Nephron (organoid): ENCODE measurements around the gene RITA1.

ENCODE experiments used
- H3K27ac Mint-ChIP-seq, 3 experiments: 2 replicates each; pipeline ENCODE4 v1.8.0; 2020; ENCODE audit warnings: mixed read lengths in 3 of 3, mild to moderate bottlenecking in 2 of 3, moderate library complexity in 1 of 3
- H3K27me3 Mint-ChIP-seq: 2 replicates; pipeline ENCODE4 v1.8.0; 2021; ENCODE audit warnings: low read depth, mild to moderate bottlenecking, moderate library complexity, mixed read lengths
- H3K36me3 Mint-ChIP-seq: 2 replicates; pipeline ENCODE4 v1.8.0; 2020; ENCODE audit warnings: low read depth, mixed read lengths
- H3K4me1 Mint-ChIP-seq: 2 replicates; pipeline ENCODE4 v1.8.0; 2020; ENCODE audit warnings: mixed read lengths
- H3K4me3 Mint-ChIP-seq, 3 experiments: 2 replicates each; pipeline ENCODE4 v1.8.0; 2020; ENCODE audit warnings: mild to moderate bottlenecking in 3 of 3, mixed read lengths in 3 of 3, moderate library complexity in 2 of 3
- H3K9me3 Mint-ChIP-seq: 2 replicates; pipeline ENCODE4 v1.8.0; 2020; ENCODE audit warnings: mixed read lengths
- CTCF ChIP-seq, 3 experiments: fragments of 200-600 bp; sonication (generic); IDR thresholded peaks; one replicate each; pipeline ENCODE4 v1.5.0; 2021; ENCODE audit warnings: antibody characterized with exemption in 3 of 3; ENCODE audit not compliant: unreplicated experiment in 3 of 3

Gene RITA1

GRCh38 chr12:113186666-113187325, 1.3 kb downstream of the RITA1 start:
- Mint-ChIP-seq H3K9me3 (no peaks in the 10 kb centered on the region), H3K4me3 (peak overlapping the region; percentile 89 to 99 (median 95)), H3K36me3 (peaks cover 28% of the 10 kb centered on the region), H3K4me1 (peaks cover 12% of the 10 kb centered on the region), H3K27ac (peak overlapping the region; percentile 88 to 96 (median 90)), H3K27me3 (no peaks in the 10 kb centered on the region)
- TF ChIP-seq CTCF (IDR thresholded peaks at IDR 0.05; ENCODE audit: unreplicated experiment in 3 of 3), result no peak

GRCh38 chr12:113189361-113189760, 3.8 kb downstream of the RITA1 start:
- H3K27ac Mint-ChIP-seq, result peak overlapping the region in 1 of 3 experiments; percentile 19
- no peaks in the 10 kb centered on the region for H3K27me3 Mint-ChIP-seq
- H3K4me3 Mint-ChIP-seq, result no peak overlapping the region
- TF ChIP-seq CTCF (IDR thresholded peaks at IDR 0.05; ENCODE audit: unreplicated experiment in 3 of 3), result no peak
- peaks cover 21% of the 10 kb centered on the region for H3K4me1 Mint-ChIP-seq
- H3K9me3 Mint-ChIP-seq, result no peaks in the 10 kb centered on the region
- H3K36me3 Mint-ChIP-seq, result peaks cover 38% of the 10 kb centered on the region

GRCh38 chr12:113190761-113191160, 5.2 kb downstream of the RITA1 start:
- peak overlapping the region in 1 of 3 experiments; percentile 24 for H3K4me3 Mint-ChIP-seq
- peaks cover 38% of the 10 kb centered on the region for H3K36me3 Mint-ChIP-seq
- TF ChIP-seq CTCF (IDR thresholded peaks at IDR 0.05; ENCODE audit: unreplicated experiment in 3 of 3), result no peak
- H3K27me3 Mint-ChIP-seq, result no peaks in the 10 kb centered on the region
- no peaks in the 10 kb centered on the region for H3K9me3 Mint-ChIP-seq
- H3K27ac Mint-ChIP-seq, result peak overlapping the region in 1 of 3 experiments; percentile 14
- peaks cover 22% of the 10 kb centered on the region for H3K4me1 Mint-ChIP-seq

- H3K27me3 Mint-ChIP-seq, result no peaks in the 10 kb centered on the region
- no peak for TF ChIP-seq CTCF (IDR thresholded peaks at IDR 0.05; ENCODE audit: unreplicated experiment in 3 of 3)
These were observed 5.7 kb downstream of the RITA1 start for GRCh38 chr12:113191227-113191626.

GRCh38 chr12:113194971-113195391, 9.5 kb downstream of the RITA1 start:
- Mint-ChIP-seq H3K36me3 (peaks cover 26% of the 10 kb centered on the region), H3K27me3 (no peaks in the 10 kb centered on the region), H3K4me3 (no peak overlapping the region), H3K9me3 (no peaks in the 10 kb centered on the region), H3K27ac (peak overlapping the region in 1 of 3 experiments; percentile 79), H3K4me1 (peaks cover 16% of the 10 kb centered on the region)
- no peak for TF ChIP-seq CTCF (IDR thresholded peaks at IDR 0.05; ENCODE audit: unreplicated experiment in 3 of 3)

More at GRCh38 chr12:113191227-113191626, 5.7 kb downstream of the RITA1 start:
- Mint-ChIP-seq H3K27ac (no peak overlapping the region), H3K36me3 (peaks cover 38% of the 10 kb centered on the region), H3K9me3 (no peaks in the 10 kb centered on the region), H3K4me1 (peaks cover 21% of the 10 kb centered on the region), H3K4me3 (no peak overlapping the region)

GRCh38 chr12:113195598-113195997, 10.1 kb downstream of the RITA1 start:
- H3K4me1 Mint-ChIP-seq, result peaks cover 16% of the 10 kb centered on the region
- peaks cover 24% of the 10 kb centered on the region for H3K36me3 Mint-ChIP-seq
- H3K4me3 Mint-ChIP-seq, result peak overlapping the region in 1 of 3 experiments; percentile 1
- H3K27me3 Mint-ChIP-seq, result no peaks in the 10 kb centered on the region
- TF ChIP-seq CTCF (IDR thresholded peaks at IDR 0.05; ENCODE audit: unreplicated experiment in 3 of 3), result no peak
- H3K27ac Mint-ChIP-seq, result peak overlapping the region in 2 of 3 experiments; percentile 19 to 79
- H3K9me3 Mint-ChIP-seq, result no peaks in the 10 kb centered on the region
